Keratinocyte (primary cell): Measurements from ENCODE around the gene ZNF486. TPM values are rescaled to one million over a fixed set of nuclear protein-coding genes. Genes with fewer than 3 reads are reported as not detected.

ENCODE experiments used
- DNase-seq: peaks from one replicate; pipeline ENCODE4 v3.0.0-alpha.2; 2011; ENCODE audit warnings: low read depth, missing footprints, low spot score
- FAIRE-seq: peaks from 2 replicates; lab custom pipeline; 2011; peaks lifted over from hg19 to GRCh38; lab: Jason Lieb, UNC
- H2AFZ ChIP-seq: 2 replicates; pipeline ENCODE4 v1.6.0; 2012; ENCODE audit warnings: low read length, control low read depth, inconsistent platforms; ENCODE audit not compliant: control insufficient read depth
- H3K27ac ChIP-seq: 2 replicates; pipeline ENCODE4 v1.5.1; 2011; ENCODE audit warnings: low read length; ENCODE audit not compliant: control insufficient read depth, insufficient read depth
- H3K27me3 ChIP-seq: 3 replicates; pipeline ENCODE4 v1.6.0; 2011; ENCODE audit warnings: low read length; ENCODE audit not compliant: control insufficient read depth, insufficient read depth; ENCODE audit errors: extremely low read depth
- H3K36me3 ChIP-seq, 2 experiments: 2 replicates in 1 of 2; 3 replicates in 1 of 2; pipeline ENCODE4 v1.5.1; 2011; ENCODE audit warnings: low read length in 2 of 2, mild to moderate bottlenecking in 1 of 2; ENCODE audit not compliant: control insufficient read depth in 2 of 2, insufficient read depth in 2 of 2; ENCODE audit errors: extremely low read depth in 1 of 2
- H3K4me1 ChIP-seq: 3 replicates; pipeline ENCODE4 v1.5.1; 2011; ENCODE audit warnings: low read length; ENCODE audit not compliant: control insufficient read depth, insufficient read depth; ENCODE audit errors: extremely low read depth
- H3K4me2 ChIP-seq: 3 replicates; pipeline ENCODE4 v1.6.0; 2011; ENCODE audit warnings: low read depth, low read length; ENCODE audit not compliant: control insufficient read depth, insufficient read depth; ENCODE audit errors: extremely low read depth
- H3K4me3 ChIP-seq, 3 experiments: fragments of 200-600 bp in 1 of 3; sonication (generic) in 1 of 3; 2 replicates in 2 of 3; 3 replicates in 1 of 3; pipeline ENCODE4 v1.5.1; 2011 to 2016; ENCODE audit warnings: low read length in 3 of 3, mild to moderate bottlenecking in 3 of 3, control low read depth in 2 of 3, inconsistent platforms in 1 of 3, low read depth in 1 of 3, mixed read lengths in 1 of 3, mixed run types in 1 of 3, moderate library complexity in 1 of 3; ENCODE audit not compliant: control insufficient read depth in 2 of 3, insufficient read depth in 2 of 3; ENCODE audit errors: extremely low read depth in 1 of 3
- H3K79me2 ChIP-seq: 2 replicates; pipeline ENCODE4 v1.6.0; 2012; ENCODE audit warnings: low read length; ENCODE audit not compliant: control insufficient read depth, insufficient read depth
- H3K9ac ChIP-seq: 3 replicates; pipeline ENCODE4 v1.6.0; 2011; ENCODE audit warnings: low read length; ENCODE audit not compliant: control insufficient read depth, insufficient read depth; ENCODE audit errors: extremely low read depth
- H3K9me1 ChIP-seq: 3 replicates; pipeline ENCODE4 v1.6.0; 2011; ENCODE audit warnings: low read length; ENCODE audit not compliant: control insufficient read depth, insufficient read depth; ENCODE audit errors: extremely low read depth
- H3K9me3 ChIP-seq: 2 replicates; pipeline ENCODE4 v1.5.1; 2012; ENCODE audit warnings: low read depth, low read length; ENCODE audit not compliant: control insufficient read depth
- H4K20me1 ChIP-seq: 3 replicates; pipeline ENCODE4 v1.6.0; 2011; ENCODE audit warnings: low read length; ENCODE audit not compliant: control insufficient read depth, insufficient read depth; ENCODE audit errors: extremely low read depth
- EZH2 ChIP-seq: IDR thresholded peaks from one replicate; pipeline ENCODE4 v1.6.1; 2012; ENCODE audit warnings: inconsistent platforms, mild to moderate bottlenecking, low read length, moderate library complexity
- dilution Hi-C: fragments of 300-500 bp; cut with MboI; formaldehyde crosslinking; loops from one replicate; pipeline ENCODE4 v1.7.0; 2020; ENCODE audit warnings: low sequenced_read_pairs; ENCODE audit not compliant: extremely low pct_ligation_motif_present
- polyA plus RNA-seq, 5 experiments: library from polyadenylated mRNA; depleted of rRNA in 3 of 5; stranded (reverse) in 3 of 5; stranded (forward) in 1 of 5; unstranded in 1 of 5; fragments of >200 nt; gene quantifications; 1 replicate in 1 of 5; 2 replicates in 3 of 5; 3 replicates in 1 of 5; pipeline versions ENCODE4 v1.2.1 to v1.2.3, GENCODE V29; 2011 to 2012; ENCODE audit warnings: missing spikeins in 2 of 5, low read depth in 1 of 5, low replicate concordance in 1 of 5
- TF ChIP-seq, protein P1 (sequence below), 3 experiments: IDR thresholded peaks in 1 of 3; conservative IDR thresholded peaks in 1 of 3; optimal IDR thresholded peaks in 1 of 3; 2 replicates in 2 of 3; 3 replicates in 1 of 3; pipeline versions ENCODE3 to v1.5.1; 2011; ENCODE audit warnings: low read length in 3 of 3, mild to moderate bottlenecking in 3 of 3, moderate library complexity in 2 of 3, control low read depth in 1 of 3, inconsistent platforms in 1 of 3; ENCODE audit not compliant: insufficient read depth in 2 of 3; ENCODE audit errors: extremely low read depth in 1 of 3

Gene ZNF486
- polyA plus RNA-seq, 1 donor (not counting 4 experiments of a cell fraction or from before 2014, with no cell fraction given), result 5.4 TPM

- H3K9me1 ChIP-seq, result no peaks in the 10 kb centered on the region
- no peaks in the 10 kb centered on the region for H3K9me3 ChIP-seq
- dilution Hi-C loops, result no loop called here
- H3K4me3 ChIP-seq, result no peak overlapping the region
- no peaks in the 10 kb centered on the region for H4K20me1 ChIP-seq
- no peak overlapping the region for H3K27ac ChIP-seq
- no peak overlapping the region for H3K4me2 ChIP-seq
- DNase-seq (no peak), FAIRE-seq (no peak)
- no peaks in the 10 kb centered on the region for H3K27me3 ChIP-seq
- H3K36me3 ChIP-seq, result no peaks in the 10 kb centered on the region
- no peaks in the 10 kb centered on the region for H3K4me1 ChIP-seq
- no peak overlapping the region for H2AFZ ChIP-seq
- TF ChIP-seq, protein P1, sequence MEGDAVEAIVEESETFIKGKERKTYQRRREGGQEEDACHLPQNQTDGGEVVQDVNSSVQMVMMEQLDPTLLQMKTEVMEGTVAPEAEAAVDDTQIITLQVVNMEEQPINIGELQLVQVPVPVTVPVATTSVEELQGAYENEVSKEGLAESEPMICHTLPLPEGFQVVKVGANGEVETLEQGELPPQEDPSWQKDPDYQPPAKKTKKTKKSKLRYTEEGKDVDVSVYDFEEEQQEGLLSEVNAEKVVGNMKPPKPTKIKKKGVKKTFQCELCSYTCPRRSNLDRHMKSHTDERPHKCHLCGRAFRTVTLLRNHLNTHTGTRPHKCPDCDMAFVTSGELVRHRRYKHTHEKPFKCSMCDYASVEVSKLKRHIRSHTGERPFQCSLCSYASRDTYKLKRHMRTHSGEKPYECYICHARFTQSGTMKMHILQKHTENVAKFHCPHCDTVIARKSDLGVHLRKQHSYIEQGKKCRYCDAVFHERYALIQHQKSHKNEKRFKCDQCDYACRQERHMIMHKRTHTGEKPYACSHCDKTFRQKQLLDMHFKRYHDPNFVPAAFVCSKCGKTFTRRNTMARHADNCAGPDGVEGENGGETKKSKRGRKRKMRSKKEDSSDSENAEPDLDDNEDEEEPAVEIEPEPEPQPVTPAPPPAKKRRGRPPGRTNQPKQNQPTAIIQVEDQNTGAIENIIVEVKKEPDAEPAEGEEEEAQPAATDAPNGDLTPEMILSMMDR (optimal IDR thresholded peaks at IDR 0.05 in 1 of 3, IDR thresholded peaks at IDR 0.05 in 1 of 3, conservative IDR thresholded peaks at IDR 0.05 in 1 of 3; ENCODE audit: extremely low read depth in 1 of 3, insufficient read depth in 2 of 3, low read length in 3 of 3), result no peak
- no peak for TF ChIP-seq EZH2
- no peaks in the 10 kb centered on the region for H3K79me2 ChIP-seq
- no peak overlapping the region for H3K9ac ChIP-seq
These were observed 15.3 kb downstream of the ZNF486 start for GRCh38 chr19:20182222-20182785.

DNA sequence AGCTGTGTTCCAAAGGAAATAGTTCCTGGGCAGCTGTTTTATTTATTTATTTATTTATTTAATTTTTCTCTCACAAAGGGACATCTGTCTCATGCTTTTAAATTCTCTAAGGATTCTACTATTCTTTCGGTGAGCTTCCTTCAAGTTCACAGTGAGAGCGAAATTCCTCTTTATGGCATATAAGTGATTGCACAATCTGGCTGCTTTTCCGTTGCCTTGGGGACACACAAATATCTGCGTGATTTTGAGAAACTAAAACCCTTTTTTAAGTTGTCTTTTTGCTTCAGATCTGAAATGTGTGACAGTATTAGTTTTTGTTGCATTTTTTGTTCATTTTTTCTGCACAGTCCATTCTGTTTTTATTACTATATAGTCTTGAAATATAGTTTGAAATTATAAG, 19.2 kb downstream of the ZNF486 start:
- Histone ChIP-seq H3K4me3 (no peak overlapping the region), H4K20me1 (no peaks in the 10 kb centered on the region), H3K4me2 (no peak overlapping the region), H3K27ac (no peak overlapping the region), H3K79me2 (no peaks in the 10 kb centered on the region), H3K9me3 (peaks cover 2% of the 10 kb centered on the region), H3K9me1 (no peaks in the 10 kb centered on the region), H3K9ac (no peak overlapping the region), H3K27me3 (no peaks in the 10 kb centered on the region), H3K36me3 (peaks cover 1 to 3% of the 10 kb centered on the region in 2 experiments), H3K4me1 (no peaks in the 10 kb centered on the region), H2AFZ (no peak overlapping the region)
- no peak for FAIRE-seq
- TF ChIP-seq EZH2, result no peak
- TF ChIP-seq, protein P1 (optimal IDR thresholded peaks at IDR 0.05 in 1 of 3, IDR thresholded peaks at IDR 0.05 in 1 of 3, conservative IDR thresholded peaks at IDR 0.05 in 1 of 3; ENCODE audit: extremely low read depth in 1 of 3, insufficient read depth in 2 of 3, low read length in 3 of 3), result no peak
- dilution Hi-C loops, result no loop called here
- DNase-seq, result no peak
